ENCODE results near the gene XPO6.

Gene XPO6

GRCh38 chr16:28061352-28062101 lies 150.2 kb downstream of the XPO6 start:
- DNase-seq, result no peak

- DNase-seq, result no peak
Measured at GRCh38 chr16:28059841-28060575, 151.8 kb downstream of the XPO6 start.

- no peak for DNase-seq
Measured at GRCh38 chr16:28058839-28059589, 152.8 kb downstream of the XPO6 start.

- DNase-seq, result no peak
Measured at GRCh38 chr16:28057949-28058348, 153.8 kb downstream of the XPO6 start.

GRCh38 chr16:28053461-28053860 lies 158.3 kb downstream of the XPO6 start:
- DNase-seq, result no peak

GRCh38 chr16:28052274-28053128 lies 159.3 kb downstream of the XPO6 start:
- DNase-seq, result no peak

GRCh38 chr16:28051486-28051885 lies 160.3 kb downstream of the XPO6 start:
- DNase-seq, result no peak

Measured in suppressor macrophage (primary cell).